Sigmoid colon (tissue), 4 donors: ENCODE measurements around the gene LSM2.
"Not testable (repeated sequence)": the region's sequence is repeated elsewhere in the genome, so short reads cannot be mapped to it uniquely, and the experiment has no call there.

Source experiments
- CTCF ChIP-seq, 4 experiments: fragments of 450-650 bp in 3 of 4; fragments of 200-600 bp in 1 of 4; IDR thresholded peaks; one replicate each; pipeline ENCODE4 v1.5.1; 2016 to 2019; ENCODE audit warnings: antibody characterized with exemption in 4 of 4, mild to moderate bottlenecking in 3 of 4, moderate library complexity in 2 of 4
- POLR2A ChIP-seq, 2 donors: fragments of 450-650 bp; IDR thresholded peaks; one replicate each; pipeline ENCODE4 v1.6.1; 2016; ENCODE audit warnings: antibody characterized with exemption in 2 of 2, mild to moderate bottlenecking in 2 of 2, moderate library complexity in 2 of 2
- POLR2AphosphoS5 ChIP-seq, 4 donors: sonication (generic); formaldehyde crosslinking; IDR thresholded peaks; one replicate each; pipeline ENCODE4 v1.6.1; 2017; ENCODE audit warnings: antibody characterized with exemption in 4 of 4

DNA sequence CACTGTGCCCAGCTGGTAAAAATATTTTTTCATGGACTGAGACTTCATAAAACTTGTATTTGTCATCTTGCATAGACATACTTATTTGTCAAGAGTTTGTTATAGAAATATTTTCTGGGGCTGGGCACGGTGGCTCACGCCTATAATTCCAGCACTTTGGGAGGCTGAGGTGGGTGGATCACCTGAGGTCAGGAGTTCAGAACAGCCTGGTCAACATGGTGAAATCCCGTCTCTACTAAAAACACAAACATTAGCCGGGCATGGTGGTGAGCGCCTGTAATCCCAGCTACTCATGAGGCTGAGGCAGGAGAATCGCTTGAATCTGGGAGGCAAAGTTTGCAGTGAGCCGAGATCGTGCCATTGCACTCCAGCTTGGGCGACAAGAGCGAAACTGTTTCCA lies 1.8 kb upstream of the LSM2 start:
- not testable (repeated sequence) for TF ChIP-seq POLR2AphosphoS5, CTCF, POLR2A (IDR thresholded peaks at IDR 0.05)
